ENCODE measurements around the gene SYCP1. TPM values are rescaled to one million over a fixed set of nuclear protein-coding genes. Genes with fewer than 3 reads are reported as not detected.
"Not testable (repeated sequence)": the region's sequence is repeated elsewhere in the genome, so short reads cannot be mapped to it uniquely, and the experiment has no call there.

The SYCP1 gene
- not detected for total RNA-seq
- not detected for polyA plus RNA-seq

- intact Hi-C loops (cut with DNase I): no loop called here
- no peak for DNase-seq
- Histone ChIP-seq H3K4me1 (no peaks in the 10 kb centered on the region), H3K9me3 (no peaks in the 10 kb centered on the region), H3K27me3 (peaks cover 0 to 50% (median 4%) of the 10 kb centered on the region in 4 donors), H3K27ac (no peak within 1 kb of the TSS), H3K4me3 (peak within 1 kb of the TSS in 2 of 4 donors; percentile 1 to 13), H3K36me3 (no peaks in the 10 kb centered on the region)
- no peak for FAIRE-seq
- no peak for TF ChIP-seq CTCF (IDR thresholded peaks at IDR 0.05)
- 21% methylated on average over 40 of the region's 40 CpGs for WGBS, 2 donors
- peak in 1 of 4 donors; percentile 33 for ATAC-seq
Observed at GRCh38 chr1:114854693-114855320, at the start of gene SYCP1. TSS of gene SYCP1 (plus strand) at chr1:114854863. CDS start at chr1:114855465, 602 bp downstream.

- WGBS, 2 donors: 60 to 66% methylated on average over 3 of the region's 3 CpGs
- intact Hi-C loops (cut with DNase I): no loop called here
- no peak for TF ChIP-seq CTCF (IDR thresholded peaks at IDR 0.05)
- ATAC-seq: no peak
- FAIRE-seq: no peak
- H3K27ac ChIP-seq: no peak overlapping the region
- no peaks in the 10 kb centered on the region for H3K36me3 ChIP-seq
- no peak for DNase-seq
- no peaks in the 10 kb centered on the region for H3K4me1 ChIP-seq
- H3K9me3 ChIP-seq: no peaks in the 10 kb centered on the region
- no peak overlapping the region for H3K4me3 ChIP-seq
- no peaks in the 10 kb centered on the region for H3K27me3 ChIP-seq
Observed at GRCh38 chr1:114819869-114820268, 34.8 kb upstream of the SYCP1 start.

- FAIRE-seq (no peak), ATAC-seq (no peak), DNase-seq (no peak)
- Histone ChIP-seq H3K36me3 (no peaks in the 10 kb centered on the region), H3K4me3 (no peak overlapping the region), H3K27me3 (no peaks in the 10 kb centered on the region), H3K4me1 (no peaks in the 10 kb centered on the region), H3K27ac (no peak overlapping the region), H3K9me3 (no peaks in the 10 kb centered on the region)
- TF ChIP-seq CTCF (IDR thresholded peaks at IDR 0.05): no peak
- 73 to 78% methylated on average over 2 of the region's 2 CpGs for WGBS, 2 donors
- intact Hi-C loops (cut with DNase I): no loop called here
Observed at GRCh38 chr1:114820392-114820791, 34.3 kb upstream of the SYCP1 start.

GRCh38 chr1:114821978-114822377 is 32.7 kb upstream of the SYCP1 start:
- H3K4me1 ChIP-seq: no peaks in the 10 kb centered on the region
- H3K4me3 ChIP-seq: no peak overlapping the region
- no peak for DNase-seq
- ATAC-seq: no peak
- peaks cover 0 to 2% (median 0%) of the 10 kb centered on the region in 4 donors for H3K9me3 ChIP-seq
- no peak for TF ChIP-seq CTCF (IDR thresholded peaks at IDR 0.05)
- intact Hi-C loops (cut with DNase I): no loop called here
- H3K27ac ChIP-seq: no peak overlapping the region
- H3K27me3 ChIP-seq: no peaks in the 10 kb centered on the region
- H3K36me3 ChIP-seq: no peaks in the 10 kb centered on the region
- FAIRE-seq: no peak

- no peaks in the 10 kb centered on the region for H3K36me3 ChIP-seq
- ATAC-seq (no peak), FAIRE-seq (no peak), DNase-seq (no peak)
- no peaks in the 10 kb centered on the region for H3K27me3 ChIP-seq
- no peaks in the 10 kb centered on the region for H3K4me1 ChIP-seq
- H3K4me3 ChIP-seq: no peak overlapping the region
- intact Hi-C loops (cut with DNase I): no loop called here
- WGBS, 2 donors: 65 to 79% methylated on average over 5 of the region's 5 CpGs
- peaks cover 0 to 2% (median 0%) of the 10 kb centered on the region in 4 donors for H3K9me3 ChIP-seq
- no peak for TF ChIP-seq CTCF (IDR thresholded peaks at IDR 0.05)
- H3K27ac ChIP-seq: no peak overlapping the region
Observed at GRCh38 chr1:114828251-114828650, 26.4 kb upstream of the SYCP1 start.

- H3K4me3 ChIP-seq; H3K27me3 ChIP-seq; H3K36me3 ChIP-seq; intact Hi-C loops (cut with DNase I); H3K9me3 ChIP-seq; FAIRE-seq; ATAC-seq; H3K27ac ChIP-seq; DNase-seq; H3K4me1 ChIP-seq: not testable (repeated sequence)
- 41 to 44% methylated on average over 1 of the region's 1 CpG for WGBS, 2 donors
Observed at GRCh38 chr1:114830075-114830474, 24.6 kb upstream of the SYCP1 start.
